Cardiac septum (tissue), 1 donor: ENCODE data around the gene TMEM232. TPM values are rescaled to one million over a fixed set of nuclear protein-coding genes. Genes with fewer than 3 reads are reported as not detected.
"Not testable (repeated sequence)": the region's sequence is repeated elsewhere in the genome, so short reads cannot be mapped to it uniquely, and the experiment has no call there.

ENCODE experiments used
- DNase-seq: peaks from one replicate; pipeline ENCODE4 v3.0.0-alpha.2; 2020; ENCODE audit warnings: low spot score
- intact Hi-C: fragments of 100-400 bp; cut with DNase I; formaldehyde crosslinking; loops from one replicate; pipeline ENCODE4 v1.14.0; 2022
- total RNA-seq: library from RNA; stranded (reverse); fragmentation: NEBNext Ultra II Directional; extraction: Animal tissue kit (Norgen Biotek cat#: 25700); gene quantifications from one replicate; pipeline ENCODE4 v1.2.1, GENCODE V29; 2021
- donor health status: DM: no; HTN: no; CAD: no.

Gene TMEM232
- total RNA-seq, 1 donor from 2014 or later: 1.7 TPM

- intact Hi-C loops: no loop called here
- DNase-seq: no peak
Observed at GRCh38 chr5:110545716-110546115, 180.8 kb downstream of the TMEM232 start.

- intact Hi-C loops: no loop called here
- no peak for DNase-seq
Observed at GRCh38 chr5:110544603-110545002, 181.9 kb downstream of the TMEM232 start.

- intact Hi-C loops: no loop called here
- DNase-seq: no peak
Observed at GRCh38 chr5:110542949-110543348, 183.5 kb downstream of the TMEM232 start.

GRCh38 chr5:110536120-110537115 lies 190.1 kb downstream of the TMEM232 start:
- intact Hi-C loops: no loop called here
- no peak for DNase-seq

GRCh38 chr5:110535146-110535545 lies 191.3 kb downstream of the TMEM232 start:
- intact Hi-C loops, DNase-seq: not testable (repeated sequence)

GRCh38 chr5:110525762-110526161 lies 200.7 kb downstream of the TMEM232 start:
- no peak for DNase-seq
- intact Hi-C loops: no loop called here

GRCh38 chr5:110517396-110517795 lies 209.1 kb downstream of the TMEM232 start:
- intact Hi-C loops: no loop called here
- no peak for DNase-seq

- DNase-seq: no peak
- intact Hi-C loops: no loop called here
Observed at GRCh38 chr5:110514030-110514429, 212.4 kb downstream of the TMEM232 start.

- intact Hi-C loops: no loop called here
- no peak for DNase-seq
Observed at GRCh38 chr5:110512266-110512665, 214.2 kb downstream of the TMEM232 start.

- intact Hi-C loops: no loop called here
- no peak for DNase-seq
Observed at GRCh38 chr5:110510146-110510545, 216.3 kb downstream of the TMEM232 start.

GRCh38 chr5:110507972-110508371 lies 218.5 kb downstream of the TMEM232 start:
- DNase-seq: no peak
- intact Hi-C loops: no loop called here

- DNase-seq: no peak
- intact Hi-C loops: no loop called here
Observed at GRCh38 chr5:110506378-110506777, 220.1 kb downstream of the TMEM232 start.

GRCh38 chr5:110496276-110496675 lies 230.2 kb downstream of the TMEM232 start:
- no peak for DNase-seq
- intact Hi-C loops: no loop called here

GRCh38 chr5:110492446-110492845 lies 234.0 kb downstream of the TMEM232 start:
- no peak for DNase-seq
- intact Hi-C loops: no loop called here

GRCh38 chr5:110478895-110479294 lies 247.6 kb downstream of the TMEM232 start:
- DNase-seq: no peak
- intact Hi-C loops: no loop called here

GRCh38 chr5:110477911-110478310 lies 248.6 kb downstream of the TMEM232 start:
- intact Hi-C loops: no loop called here
- no peak for DNase-seq

GRCh38 chr5:110476164-110476563 lies 250.3 kb downstream of the TMEM232 start:
- intact Hi-C loops: no loop called here
- DNase-seq: no peak

- intact Hi-C loops: no loop called here
- no peak for DNase-seq
Observed at GRCh38 chr5:110475529-110475928, 250.9 kb downstream of the TMEM232 start.

- intact Hi-C loops: no loop called here
- DNase-seq: no peak
Observed at GRCh38 chr5:110469486-110469885, 257.0 kb downstream of the TMEM232 start.

GRCh38 chr5:110463106-110463505 lies 263.4 kb downstream of the TMEM232 start:
- no peak for DNase-seq
- intact Hi-C loops: no loop called here

GRCh38 chr5:110460837-110461236 lies 265.6 kb downstream of the TMEM232 start:
- intact Hi-C loops: no loop called here
- no peak for DNase-seq
